Common myeloid progenitor, CD34-positive (primary cell): ENCODE measurements around the gene UQCC2.

ENCODE experiments used
- CTCF ChIA-PET: fragments of 350-600 bp; sonication (Branson Sonifier 250); formaldehyde crosslinking; loops from one replicate; lab custom pipeline; 2021; ENCODE audit warnings: antibody characterized with exemption; lab: Charles Lee
- POLR2A ChIA-PET: fragments of 350-600 bp; sonication (Branson Sonifier 250); formaldehyde crosslinking; loops from one replicate; lab custom pipeline; 2021; ENCODE audit warnings: antibody characterized with exemption; lab: Charles Lee
- DNase-seq, 3 donors: peaks; one replicate each; pipeline versions ENCODE4 v3.0.0 to v3.0.0-alpha.2; 2013
- H3K27ac ChIP-seq, 2 experiments: 1 replicate in 1 of 2; 2 replicates in 1 of 2; pipeline ENCODE4 v1.7.0; 2013; ENCODE audit warnings: inconsistent platforms in 2 of 2, low read length in 2 of 2, mild to moderate bottlenecking in 2 of 2, low read depth in 1 of 2, moderate library complexity in 1 of 2; ENCODE audit not compliant: severe bottlenecking in 2 of 2, insufficient read depth in 1 of 2, poor library complexity in 1 of 2
- H3K27me3 ChIP-seq, 5 experiments: replicated peaks in 2 of 5; 1 replicate in 3 of 5; 2 replicates in 2 of 5; pipeline versions ENCODE4 v1.6.1 to v1.7.0; 2013; ENCODE audit warnings: low read length in 4 of 5, mild to moderate bottlenecking in 2 of 5, moderate library complexity in 2 of 5, inconsistent platforms in 1 of 5; ENCODE audit not compliant: insufficient read depth in 5 of 5, control insufficient read depth in 4 of 5
- H3K36me3 ChIP-seq, 4 experiments: 1 replicate in 2 of 4; 2 replicates in 2 of 4; pipeline versions ENCODE4 v1.6.1 to v1.7.0; 2013; ENCODE audit warnings: low read length in 3 of 4, control low read depth in 1 of 4, mild to moderate bottlenecking in 1 of 4; ENCODE audit not compliant: control insufficient read depth in 4 of 4, insufficient read depth in 4 of 4
- H3K4me1 ChIP-seq, 4 experiments: 1 replicate in 3 of 4; 2 replicates in 1 of 4; pipeline versions ENCODE4 v1.6.1 to v1.7.1; 2013; ENCODE audit warnings: low read length in 3 of 4, mild to moderate bottlenecking in 3 of 4, control low read depth in 1 of 4, inconsistent platforms in 1 of 4, moderate library complexity in 1 of 4; ENCODE audit not compliant: control insufficient read depth in 4 of 4, insufficient read depth in 4 of 4; ENCODE audit errors: control extremely low read depth in 1 of 4
- H3K4me3 ChIP-seq, 7 experiments: 1 replicate in 4 of 7; 2 replicates in 3 of 7; pipeline versions ENCODE4 v1.5.1 to v1.7.0; 2013; ENCODE audit warnings: mild to moderate bottlenecking in 7 of 7, low read length in 6 of 7, moderate library complexity in 6 of 7, inconsistent platforms in 2 of 7, low read depth in 2 of 7, control low read depth in 1 of 7; ENCODE audit not compliant: insufficient read depth in 4 of 7, control insufficient read depth in 1 of 7; ENCODE audit errors: extremely low read depth in 1 of 7
- H3K9me3 ChIP-seq, 5 experiments: 1 replicate in 4 of 5; 2 replicates in 1 of 5; pipeline versions ENCODE4 v1.6.1 to v1.7.1; 2013; ENCODE audit warnings: low read length in 4 of 5, mild to moderate bottlenecking in 2 of 5, inconsistent platforms in 1 of 5, low read depth in 1 of 5, moderate library complexity in 1 of 5; ENCODE audit not compliant: control insufficient read depth in 4 of 5, insufficient read depth in 2 of 5; ENCODE audit errors: control extremely low read depth in 1 of 5
- WGBS: methylation state at CpG from one replicate; pipeline ENCODE4 v1.1.5; 2013; ENCODE audit not compliant: insufficient coverage; 5-methylcytosine and 5-hydroxymethylcytosine counted together

UQCC2 gene

DNA sequence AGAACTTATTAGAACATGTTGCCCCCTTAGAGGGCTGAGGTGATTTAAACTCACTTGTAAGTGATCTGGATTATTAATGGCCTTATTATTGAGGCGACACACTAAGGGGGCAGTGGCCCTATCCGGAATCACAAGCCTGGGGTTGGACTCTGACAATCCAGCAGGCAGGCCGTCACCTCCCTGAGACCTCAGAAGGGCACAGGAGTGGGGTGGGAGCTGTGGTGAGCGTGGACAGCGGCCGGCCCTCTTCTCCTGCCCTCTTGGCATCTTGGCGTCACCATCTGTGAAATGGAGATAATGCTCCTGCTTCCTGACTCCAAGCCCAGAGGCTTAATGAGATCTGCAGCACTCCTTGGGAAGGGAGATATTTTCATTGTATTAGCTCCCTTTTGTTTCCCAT is 15.6 kb upstream of the UQCC2 start:
- WGBS, result 91% methylated on average over 7 of the region's 7 CpGs
- CTCF ChIA-PET, result no interaction called here
- H3K4me1 ChIP-seq, result no peaks in the 10 kb centered on the region
- H3K36me3 ChIP-seq, result no peaks in the 10 kb centered on the region
- POLR2A ChIA-PET, result no interaction called here
- H3K27ac ChIP-seq, result no peak overlapping the region
- no peak overlapping the region for H3K4me3 ChIP-seq
- no peaks in the 10 kb centered on the region for H3K9me3 ChIP-seq
- DNase-seq, result no peak
- H3K27me3 ChIP-seq, result peaks cover 0 to 10% (median 7%) of the 10 kb centered on the region in 5 experiments

GRCh38 chr6:33726696-33727095 is 15.2 kb upstream of the UQCC2 start:
- Histone ChIP-seq H3K4me1 (no peaks in the 10 kb centered on the region), H3K36me3 (no peaks in the 10 kb centered on the region), H3K4me3 (no peak overlapping the region), H3K27me3 (peaks cover 0 to 10% (median 7%) of the 10 kb centered on the region in 5 experiments), H3K27ac (no peak overlapping the region), H3K9me3 (no peaks in the 10 kb centered on the region)
- ChIA-PET POLR2A (no interaction called here), CTCF (interaction anchor here (1.2 kb wide), 1 partner anchor 16 kb away, joined by 3 read pairs; no protein-coding TSS in a partner anchor)
- 93% methylated on average over 11 of the region's 15 CpGs for WGBS
- DNase-seq, result no peak

- WGBS, result 93% methylated on average over 4 of the region's 7 CpGs
- no peaks in the 10 kb centered on the region for H3K36me3 ChIP-seq
- no peak overlapping the region for H3K27ac ChIP-seq
- peaks cover 0 to 9% (median 6%) of the 10 kb centered on the region in 5 experiments for H3K27me3 ChIP-seq
- DNase-seq, result no peak
- H3K4me1 ChIP-seq, result no peaks in the 10 kb centered on the region
- CTCF ChIA-PET, result interaction anchor here (0.6 to 1.2 kb wide), 4 partner anchors 15 to 137 kb away, joined by 3 to 4 read pairs (median 4); partner anchors contain the start of gene UQCC2
- POLR2A ChIA-PET, result no interaction called here
- H3K4me3 ChIP-seq, result no peak overlapping the region
- H3K9me3 ChIP-seq, result no peaks in the 10 kb centered on the region
Measured at GRCh38 chr6:33725891-33726673, 14.6 kb upstream of the UQCC2 start.

- Histone ChIP-seq H3K4me1 (no peaks in the 10 kb centered on the region), H3K27me3 (peaks cover 0 to 9% (median 6%) of the 10 kb centered on the region in 5 experiments), H3K4me3 (no peak overlapping the region), H3K36me3 (no peaks in the 10 kb centered on the region), H3K27ac (no peak overlapping the region), H3K9me3 (no peaks in the 10 kb centered on the region)
- POLR2A ChIA-PET, result no interaction called here
- WGBS, result 95% methylated on average over 13 of the region's 14 CpGs
- DNase-seq, result no peak
- CTCF ChIA-PET, result interaction anchor here (0.9 to 1.1 kb wide), 2 partner anchors 14 to 35 kb away, joined by 4 read pairs; partner anchors contain the start of gene UQCC2
Measured at GRCh38 chr6:33725222-33725621, 13.7 kb upstream of the UQCC2 start.

- 65% methylated on average over 8 of the region's 13 CpGs for WGBS
- no peaks in the 10 kb centered on the region for H3K9me3 ChIP-seq
- no peaks in the 10 kb centered on the region for H3K4me1 ChIP-seq
- H3K27me3 ChIP-seq, result peaks cover 0 to 9% (median 6%) of the 10 kb centered on the region in 5 experiments
- no peaks in the 10 kb centered on the region for H3K36me3 ChIP-seq
- no peak for DNase-seq
- ChIA-PET POLR2A (no interaction called here), CTCF (interaction anchor here (0.8 to 3.4 kb wide), 3 partner anchors 9 to 13 kb away, joined by 3 to 11 read pairs (median 3); partner anchors contain the start of gene UQCC2)
- H3K27ac ChIP-seq, result no peak overlapping the region
- H3K4me3 ChIP-seq, result no peak overlapping the region
Measured at GRCh38 chr6:33724102-33725023, 12.9 kb upstream of the UQCC2 start.

- peaks cover 0 to 2% (median 0%) of the 10 kb centered on the region in 4 experiments for H3K4me1 ChIP-seq
- ChIA-PET CTCF (interaction anchor here (1.0 to 3.4 kb wide), 4 partner anchors 10 to 17 kb away, joined by 3 to 11 read pairs (median 6); partner anchors contain the start of gene UQCC2), POLR2A (no interaction called here)
- 95% methylated on average over 3 of the region's 3 CpGs for WGBS
- no peaks in the 10 kb centered on the region for H3K36me3 ChIP-seq
- DNase-seq, result no peak
- no peaks in the 10 kb centered on the region for H3K9me3 ChIP-seq
- peaks cover 0 to 9% (median 6%) of the 10 kb centered on the region in 5 experiments for H3K27me3 ChIP-seq
- H3K27ac ChIP-seq, result no peak overlapping the region
- no peak overlapping the region for H3K4me3 ChIP-seq
Measured at GRCh38 chr6:33723371-33724085, 12.0 kb upstream of the UQCC2 start.
